Stimulated activated CD4-positive, alpha-beta T cell treated with anti-CD3 and anti-CD28 coated beads, Interleukin-2, amount 100 ng/mL, for 4 hours (primary cell): ENCODE measurements around the gene SP2.

Experiments
- DNase-seq: peaks from one replicate; pipeline ENCODE4 v3.0.0-alpha.2; 2020; ENCODE audit warnings: low read depth

SP2 gene

DNA sequence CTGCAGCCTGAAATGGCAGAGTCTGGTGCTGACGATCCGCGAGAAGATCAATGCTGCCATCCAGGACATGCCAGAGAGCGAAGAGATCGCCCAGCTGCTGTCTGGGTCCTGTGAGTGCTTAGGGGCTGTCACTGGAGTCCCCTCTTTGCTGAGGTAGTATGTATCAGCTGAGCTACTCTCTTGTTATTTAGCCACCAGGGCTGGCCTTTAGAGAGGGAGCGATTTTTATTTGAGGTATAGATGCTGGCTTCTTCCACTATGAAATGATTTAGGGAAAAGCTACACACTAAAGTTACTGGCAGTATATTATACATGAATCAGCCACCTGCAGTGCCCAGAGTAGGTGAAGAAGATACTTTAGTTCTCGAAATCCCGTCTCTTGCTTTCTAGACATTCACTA lies 77.5 kb downstream of the SP2 start:
- DNase-seq = no peak

DNA sequence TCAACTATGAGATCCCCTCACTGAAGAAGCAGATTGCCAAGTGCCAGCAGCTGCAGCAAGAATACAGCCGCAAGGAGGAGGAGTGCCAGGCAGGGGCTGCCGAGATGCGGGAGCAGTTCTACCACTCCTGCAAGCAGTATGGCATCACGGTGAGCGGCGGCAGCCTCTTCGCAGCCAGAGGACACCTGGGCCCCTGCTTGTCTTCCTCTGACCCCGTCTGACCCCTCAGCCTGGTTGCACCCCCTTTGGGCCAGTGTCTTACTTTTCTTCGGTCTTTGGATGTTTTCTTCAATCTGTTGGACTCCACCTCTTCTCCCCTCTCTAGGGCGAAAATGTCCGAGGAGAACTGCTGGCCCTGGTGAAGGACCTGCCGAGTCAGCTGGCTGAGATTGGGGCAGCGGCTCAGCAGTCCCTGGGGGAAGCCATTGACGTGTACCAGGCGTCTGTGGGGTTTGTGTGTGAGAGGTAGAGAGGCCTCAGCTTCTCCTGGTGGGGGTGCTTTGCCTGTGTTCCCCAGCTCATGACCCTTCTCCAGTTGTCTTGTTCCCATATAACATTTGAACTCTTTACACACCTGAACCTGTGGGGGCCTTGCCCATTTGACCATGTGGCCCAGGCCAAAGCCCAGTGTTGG lies 79.3 kb downstream of the SP2 start:
- DNase-seq = no peak

DNA sequence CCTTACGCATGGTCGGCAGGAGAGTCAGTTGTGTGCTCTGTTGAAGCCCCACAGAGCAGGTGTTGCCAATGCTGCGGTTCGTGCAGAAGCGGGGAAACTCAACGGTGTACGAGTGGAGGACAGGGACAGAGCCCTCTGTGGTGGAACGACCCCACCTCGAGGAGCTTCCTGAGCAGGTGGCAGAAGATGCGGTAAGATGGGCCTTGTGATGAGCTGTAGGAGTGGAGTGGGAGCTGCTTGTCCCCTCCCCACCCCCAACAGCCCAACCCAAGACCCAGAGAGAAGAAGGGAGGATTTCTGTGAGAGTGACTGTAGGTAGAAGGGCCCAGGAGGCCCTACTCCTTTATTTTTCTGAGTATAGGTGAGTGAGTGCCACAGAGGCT lies 79.8 kb downstream of the SP2 start:
- DNase-seq = no peak

DNA sequence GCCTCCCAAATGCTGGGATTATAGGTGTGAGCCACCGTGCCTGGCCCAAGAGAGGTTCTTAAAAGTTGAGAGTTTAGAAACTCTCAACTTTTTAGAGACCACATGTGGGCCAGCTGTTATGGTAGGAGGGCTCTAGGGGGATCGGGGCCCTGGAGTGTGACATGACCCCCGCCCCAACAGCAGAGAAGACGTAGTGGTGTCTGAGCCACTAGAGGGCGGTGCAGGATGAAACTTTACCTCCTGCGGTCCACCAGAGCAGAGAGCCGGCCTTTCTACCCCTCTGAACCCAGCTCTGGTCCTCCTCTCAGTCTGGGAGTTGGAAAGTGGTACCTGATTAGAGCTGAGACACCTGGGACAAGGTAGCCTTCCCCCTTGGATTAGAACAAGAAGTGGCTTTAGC lies 82.3 kb downstream of the SP2 start:
- peak; percentile 24 for DNase-seq
